Neural cell (in vitro differentiated cells): Measurements from ENCODE around the gene DISP2. TPM values are rescaled to one million over a fixed set of nuclear protein-coding genes. Genes with fewer than 3 reads are reported as not detected.

Source experiments
- H2AFZ ChIP-seq: fragments of 200-600, 300-800 bp; sonication (generic), shearing (Covaris generic); 2 replicates; pipeline ENCODE4 v1.6.0; 2014; ENCODE audit warnings: low read depth, mild to moderate bottlenecking, antibody characterized with exemption, low read length, moderate library complexity
- H3F3A ChIP-seq: fragments of 200-600 bp; shearing (Covaris generic); 2 replicates; pipeline ENCODE4 v1.6.1; 2016; ENCODE audit warnings: mild to moderate bottlenecking, moderate library complexity, mixed read lengths, antibody characterized with exemption, low read length; ENCODE audit not compliant: insufficient read depth, poor library complexity, severe bottlenecking
- H3K27ac ChIP-seq: fragments of 200-600, 300-800 bp; sonication (generic), shearing (Covaris generic); 2 replicates; pipeline ENCODE4 v1.5.1; 2014; ENCODE audit warnings: mild to moderate bottlenecking, low read length, moderate library complexity
- H3K27me3 ChIP-seq: fragments of 300-800, 200-600 bp; sonication (generic), shearing (Covaris generic); 2 replicates; pipeline ENCODE4 v1.6.0; 2014; ENCODE audit warnings: mild to moderate bottlenecking, low read depth, low read length, moderate library complexity; ENCODE audit not compliant: insufficient read depth
- H3K36me3 ChIP-seq: fragments of 300-800, 200-600 bp; sonication (generic), shearing (Covaris generic); 2 replicates; pipeline ENCODE4 v1.5.1; 2014; ENCODE audit warnings: mild to moderate bottlenecking, antibody characterized with exemption, low read length, moderate library complexity; ENCODE audit not compliant: insufficient read depth
- H3K4me2 ChIP-seq: fragments of 300-800, 200-600 bp; sonication (generic), shearing (Covaris generic); 2 replicates; pipeline ENCODE4 v1.6.0; 2014; ENCODE audit warnings: mild to moderate bottlenecking, low read length
- H3K4me3 ChIP-seq: fragments of 300-800, 200-600 bp; sonication (generic), shearing (Covaris generic); 2 replicates; pipeline ENCODE4 v1.5.1; 2014; ENCODE audit warnings: mild to moderate bottlenecking, low read length, moderate library complexity
- H3K79me2 ChIP-seq: fragments of 200-600 bp; shearing (Covaris generic); replicated peaks from 2 replicates; pipeline ENCODE4 v1.6.0; 2014; ENCODE audit warnings: mild to moderate bottlenecking, low read length, moderate library complexity; ENCODE audit not compliant: insufficient read depth
- H3K9ac ChIP-seq: fragments of 300-800, 200-600 bp; sonication (generic), shearing (Covaris generic); 2 replicates; pipeline ENCODE4 v1.6.1; 2016; ENCODE audit warnings: mild to moderate bottlenecking, low read length, mixed read lengths
- H3K9me2 ChIP-seq: fragments of 200-600 bp; shearing (Covaris generic); 2 replicates; pipeline ENCODE4 v1.6.1; 2016; ENCODE audit warnings: mild to moderate bottlenecking, low read length, mixed read lengths; ENCODE audit not compliant: insufficient read depth
- H3K9me3 ChIP-seq: fragments of 200-600, 300-800 bp; sonication (generic), shearing (Covaris generic); 2 replicates; pipeline ENCODE4 v1.6.1; 2016; ENCODE audit warnings: mild to moderate bottlenecking, mixed run types, low read length, moderate library complexity, mixed read lengths
- H4K20me1 ChIP-seq: fragments of 200-600 bp; shearing (Covaris generic); 2 replicates; pipeline ENCODE4 v1.6.1; 2016; ENCODE audit warnings: mild to moderate bottlenecking, mixed run types; ENCODE audit not compliant: insufficient read depth
- EP300 ChIP-seq: fragments of 450-650 bp; conservative IDR thresholded peaks from 2 replicates; pipeline ENCODE4 v1.6.1; 2014; ENCODE audit warnings: antibody characterized with exemption, mild to moderate bottlenecking, moderate library complexity; ENCODE audit not compliant: poor library complexity, severe bottlenecking
- EZH2 ChIP-seq: fragments of 200-600, 300-800 bp; shearing (Covaris generic), sonication (generic); IDR thresholded peaks from 2 replicates; pipeline ENCODE4 v1.6.1; 2014; ENCODE audit warnings: antibody characterized with exemption, low read length, borderline replicate concordance, mild to moderate bottlenecking; ENCODE audit not compliant: insufficient read depth, poor library complexity, severe bottlenecking
- MXI1 ChIP-seq: fragments of 450-650 bp; conservative IDR thresholded peaks from 2 replicates; pipeline ENCODE4 v1.6.1; 2014; ENCODE audit warnings: antibody characterized with exemption, mild to moderate bottlenecking; ENCODE audit not compliant: poor library complexity, severe bottlenecking
- POLR2AphosphoS5 ChIP-seq: IDR thresholded peaks from 2 replicates; pipeline ENCODE4 v1.6.1; 2012
- RAD21 ChIP-seq: fragments of 450-650 bp; conservative IDR thresholded peaks from 2 replicates; pipeline ENCODE4 v1.6.1; 2014; ENCODE audit warnings: antibody characterized with exemption, mild to moderate bottlenecking, moderate library complexity
- REST ChIP-seq: IDR thresholded peaks from 2 replicates; pipeline ENCODE4 v1.6.1; 2012; ENCODE audit warnings: borderline replicate concordance
- SMC3 ChIP-seq: fragments of 450-650 bp; conservative IDR thresholded peaks from 2 replicates; pipeline ENCODE4 v1.6.1; 2014; ENCODE audit warnings: antibody characterized with exemption, mild to moderate bottlenecking, moderate library complexity; ENCODE audit not compliant: poor library complexity
- TAF1 ChIP-seq: IDR thresholded peaks from 2 replicates; pipeline ENCODE4 v1.6.1; 2012; ENCODE audit warnings: low read depth
- polyA plus RNA-seq: library from polyadenylated mRNA; depleted of rRNA; stranded (reverse); fragments of >200 nt; gene quantifications from 2 replicates; pipeline ENCODE4 v1.2.3, GENCODE V29; 2014
- TF ChIP-seq, protein P1 (sequence below): fragments of 450-650 bp; IDR thresholded peaks from 2 replicates; pipeline ENCODE4 v1.5.1; 2014; ENCODE audit warnings: antibody characterized with exemption, mild to moderate bottlenecking, moderate library complexity; ENCODE audit not compliant: poor library complexity, severe bottlenecking

The DISP2 gene
- polyA plus RNA-seq, 1 donor from 2014 or later, result 26.0 TPM

- H3K4me3 ChIP-seq, result no peak overlapping the region
- no peaks in the 10 kb centered on the region for H3K27me3 ChIP-seq
- no peak overlapping the region for H3K9ac ChIP-seq
- no peak overlapping the region for H3K27ac ChIP-seq
- H3K9me3 ChIP-seq, result no peaks in the 10 kb centered on the region
- no peaks in the 10 kb centered on the region for H3K36me3 ChIP-seq
- no peaks in the 10 kb centered on the region for H3F3A ChIP-seq
- no peak for TF ChIP-seq REST
- TF ChIP-seq RAD21, result peak; percentile 52
- TF ChIP-seq, protein P1, sequence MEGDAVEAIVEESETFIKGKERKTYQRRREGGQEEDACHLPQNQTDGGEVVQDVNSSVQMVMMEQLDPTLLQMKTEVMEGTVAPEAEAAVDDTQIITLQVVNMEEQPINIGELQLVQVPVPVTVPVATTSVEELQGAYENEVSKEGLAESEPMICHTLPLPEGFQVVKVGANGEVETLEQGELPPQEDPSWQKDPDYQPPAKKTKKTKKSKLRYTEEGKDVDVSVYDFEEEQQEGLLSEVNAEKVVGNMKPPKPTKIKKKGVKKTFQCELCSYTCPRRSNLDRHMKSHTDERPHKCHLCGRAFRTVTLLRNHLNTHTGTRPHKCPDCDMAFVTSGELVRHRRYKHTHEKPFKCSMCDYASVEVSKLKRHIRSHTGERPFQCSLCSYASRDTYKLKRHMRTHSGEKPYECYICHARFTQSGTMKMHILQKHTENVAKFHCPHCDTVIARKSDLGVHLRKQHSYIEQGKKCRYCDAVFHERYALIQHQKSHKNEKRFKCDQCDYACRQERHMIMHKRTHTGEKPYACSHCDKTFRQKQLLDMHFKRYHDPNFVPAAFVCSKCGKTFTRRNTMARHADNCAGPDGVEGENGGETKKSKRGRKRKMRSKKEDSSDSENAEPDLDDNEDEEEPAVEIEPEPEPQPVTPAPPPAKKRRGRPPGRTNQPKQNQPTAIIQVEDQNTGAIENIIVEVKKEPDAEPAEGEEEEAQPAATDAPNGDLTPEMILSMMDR, result peak; percentile 66
- TF ChIP-seq SMC3, result peak; percentile 61
- H3K4me2 ChIP-seq, result no peak overlapping the region
- no peak overlapping the region for H2AFZ ChIP-seq
- no peaks in the 10 kb centered on the region for H3K9me2 ChIP-seq
- no peaks in the 10 kb centered on the region for H3K79me2 ChIP-seq
- H4K20me1 ChIP-seq, result no peaks in the 10 kb centered on the region
Measured at GRCh38 chr15:40344631-40345120, 13.3 kb upstream of the DISP2 start.

DNA sequence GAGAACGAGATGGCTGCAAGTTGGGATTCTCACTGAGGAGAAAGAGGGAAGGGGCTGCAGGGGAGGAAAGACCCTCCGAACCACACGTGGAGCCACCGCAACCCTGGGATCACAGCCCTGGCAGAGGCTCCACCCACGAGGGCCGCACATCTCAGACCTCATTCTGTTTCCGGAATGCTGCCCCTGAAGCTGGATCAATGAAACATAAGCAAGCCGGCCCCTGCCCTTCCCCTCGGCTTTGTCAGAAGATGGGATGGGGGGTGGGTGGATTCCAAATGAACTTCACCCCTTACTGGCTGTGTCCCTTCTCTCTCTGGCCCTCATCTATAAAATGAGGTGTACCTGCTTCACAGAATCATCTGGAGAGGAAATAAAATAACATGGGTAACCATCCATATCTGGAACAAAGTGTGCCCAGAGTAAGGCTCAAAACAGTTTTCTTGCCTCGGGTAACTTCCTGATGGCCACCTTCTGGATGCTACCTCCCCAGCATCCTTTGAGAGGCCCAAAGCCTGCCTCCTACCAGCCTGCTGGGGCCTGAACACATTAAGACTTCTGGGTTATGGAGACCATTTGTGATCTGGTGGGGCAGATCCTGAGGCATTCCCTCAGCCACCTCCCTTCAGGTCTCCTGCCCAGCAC, 12.7 kb upstream of the DISP2 start:
- Histone ChIP-seq H3K9me3 (no peaks in the 10 kb centered on the region), H3K4me3 (no peak overlapping the region), H3K9me2 (no peaks in the 10 kb centered on the region), H4K20me1 (no peaks in the 10 kb centered on the region), H2AFZ (no peak overlapping the region), H3K9ac (no peak overlapping the region), H3K79me2 (no peaks in the 10 kb centered on the region), H3K27ac (no peak overlapping the region), H3K36me3 (no peaks in the 10 kb centered on the region), H3K4me2 (no peak overlapping the region), H3F3A (no peaks in the 10 kb centered on the region), H3K27me3 (no peaks in the 10 kb centered on the region)
- TF ChIP-seq POLR2AphosphoS5 (no peak), TAF1 (no peak), RAD21 (no peak), EZH2 (no peak), EP300 (no peak), MXI1 (no peak), REST (no peak), SMC3 (no peak)
- TF ChIP-seq, protein P1, result no peak
